ENCODE results near the gene LY6G6C. TPM values are rescaled to one million over a fixed set of nuclear protein-coding genes. Genes with fewer than 3 reads are reported as not detected.

The LY6G6C gene
- total RNA-seq, 4 donors from 2014 or later, result 1.4 TPM; not detected in 3

DNA sequence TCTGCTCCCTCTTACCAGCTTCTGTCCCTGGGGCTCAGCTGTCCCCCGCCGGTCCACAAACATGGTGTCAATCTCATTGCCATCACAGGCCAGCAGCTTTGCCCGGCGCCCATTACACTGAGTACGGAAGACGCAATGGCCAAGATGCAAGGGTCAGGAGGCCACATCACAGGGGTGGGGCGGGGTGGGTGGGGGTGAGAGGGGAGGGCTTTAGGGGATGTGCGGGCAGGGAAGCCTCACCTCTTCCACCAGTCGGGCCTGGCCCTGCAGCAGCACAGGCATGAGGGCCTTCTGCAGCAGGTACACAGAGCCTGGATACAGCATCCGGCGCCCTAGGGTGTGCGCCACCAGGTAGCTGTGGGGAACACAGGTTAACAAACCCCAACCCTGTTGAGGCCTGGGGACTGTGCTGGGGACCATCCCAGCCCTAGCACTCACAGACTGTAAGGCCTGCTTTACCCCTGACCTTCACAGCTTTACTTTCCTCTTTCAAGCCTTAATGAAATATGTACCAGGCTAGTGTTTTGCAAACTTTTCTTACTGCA, 29.9 kb downstream of the LY6G6C start:
- intact Hi-C loops (cut with DNase I; ENCODE audit: low total_unique reads), result no loop called here
- H3K4me3 ChIP-seq, result no peak overlapping the region
- no peak for TF ChIP-seq POLR2A (IDR thresholded peaks at IDR 0.05)
- TF ChIP-seq, protein P1, sequence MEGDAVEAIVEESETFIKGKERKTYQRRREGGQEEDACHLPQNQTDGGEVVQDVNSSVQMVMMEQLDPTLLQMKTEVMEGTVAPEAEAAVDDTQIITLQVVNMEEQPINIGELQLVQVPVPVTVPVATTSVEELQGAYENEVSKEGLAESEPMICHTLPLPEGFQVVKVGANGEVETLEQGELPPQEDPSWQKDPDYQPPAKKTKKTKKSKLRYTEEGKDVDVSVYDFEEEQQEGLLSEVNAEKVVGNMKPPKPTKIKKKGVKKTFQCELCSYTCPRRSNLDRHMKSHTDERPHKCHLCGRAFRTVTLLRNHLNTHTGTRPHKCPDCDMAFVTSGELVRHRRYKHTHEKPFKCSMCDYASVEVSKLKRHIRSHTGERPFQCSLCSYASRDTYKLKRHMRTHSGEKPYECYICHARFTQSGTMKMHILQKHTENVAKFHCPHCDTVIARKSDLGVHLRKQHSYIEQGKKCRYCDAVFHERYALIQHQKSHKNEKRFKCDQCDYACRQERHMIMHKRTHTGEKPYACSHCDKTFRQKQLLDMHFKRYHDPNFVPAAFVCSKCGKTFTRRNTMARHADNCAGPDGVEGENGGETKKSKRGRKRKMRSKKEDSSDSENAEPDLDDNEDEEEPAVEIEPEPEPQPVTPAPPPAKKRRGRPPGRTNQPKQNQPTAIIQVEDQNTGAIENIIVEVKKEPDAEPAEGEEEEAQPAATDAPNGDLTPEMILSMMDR (IDR thresholded peaks at IDR 0.05), result no peak
- no peaks in the 10 kb centered on the region for H3K36me3 ChIP-seq
- no peaks in the 10 kb centered on the region for H3K27me3 ChIP-seq
- H3K9me3 ChIP-seq, result no peaks in the 10 kb centered on the region
- no peak overlapping the region for H3K27ac ChIP-seq
- no peak for DNase-seq
- no peaks in the 10 kb centered on the region for H3K4me1 ChIP-seq

DNA sequence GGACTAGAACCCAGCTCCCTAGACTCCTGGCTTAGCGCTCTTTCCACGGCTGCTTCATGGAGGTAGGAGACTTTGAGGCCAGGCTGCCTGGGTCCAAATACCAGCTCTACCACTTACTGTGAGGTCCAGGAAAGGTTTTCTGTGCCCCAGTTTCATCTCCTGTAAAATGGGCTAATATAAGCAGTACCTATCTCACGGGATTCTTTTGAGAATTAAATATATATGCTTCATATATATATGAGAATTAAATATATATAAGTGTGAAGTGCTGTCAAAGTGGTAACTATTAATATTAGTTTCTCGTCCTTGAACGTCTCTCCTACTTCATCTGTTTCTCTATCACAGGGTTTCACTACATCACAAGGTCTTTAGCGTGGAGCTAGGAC, 30.5 kb downstream of the LY6G6C start:
- Histone ChIP-seq H3K36me3 (no peaks in the 10 kb centered on the region), H3K4me3 (no peak overlapping the region)
- no peak for TF ChIP-seq POLR2A (IDR thresholded peaks at IDR 0.05)
- TF ChIP-seq, protein P1 (IDR thresholded peaks at IDR 0.05), result no peak

DNA sequence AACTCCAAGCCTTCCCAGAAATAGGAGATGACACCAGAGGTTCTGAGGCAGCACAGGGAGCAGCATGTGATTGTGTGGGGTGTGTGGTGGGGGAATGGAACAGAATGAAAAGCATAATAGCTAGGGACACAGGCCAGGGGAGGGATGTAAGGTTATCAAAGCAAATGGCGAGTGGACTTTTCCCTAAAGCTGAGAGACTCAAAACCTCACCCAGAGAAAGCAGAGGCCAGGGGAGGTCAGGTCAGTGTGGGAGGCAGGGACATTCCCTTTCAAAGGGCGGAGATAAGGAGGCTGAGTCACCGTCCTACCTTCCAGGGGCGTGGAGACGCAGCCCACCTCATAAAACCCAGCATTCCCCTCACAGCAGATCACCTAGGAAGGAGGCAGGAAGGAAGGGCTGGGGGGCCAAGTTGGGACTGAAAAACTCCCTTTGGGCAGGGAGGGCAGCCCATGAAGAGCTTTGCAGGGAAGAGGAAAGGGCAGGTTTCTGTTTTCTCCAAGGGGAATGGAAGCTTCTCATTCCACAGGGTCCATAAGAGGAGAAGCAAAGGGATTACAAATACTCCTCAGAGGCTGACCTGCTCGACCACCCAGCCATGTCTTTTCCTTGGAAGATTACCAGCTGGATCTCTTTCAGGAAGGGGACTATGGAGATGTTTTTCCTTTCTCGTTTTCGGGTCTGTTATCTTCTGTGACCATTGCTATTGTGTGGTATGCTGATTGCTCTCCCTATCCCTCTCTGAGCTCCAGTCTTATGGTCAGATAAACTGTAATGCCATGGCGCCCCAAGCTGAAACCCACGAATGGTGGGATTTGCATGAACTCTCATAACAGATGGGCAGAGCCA, 31.1 kb downstream of the LY6G6C start:
- intact Hi-C loops (cut with DNase I; ENCODE audit: low total_unique reads), result no loop called here
- no peak for DNase-seq
- Histone ChIP-seq H3K4me1 (no peaks in the 10 kb centered on the region), H3K27me3 (no peaks in the 10 kb centered on the region), H3K27ac (peak overlapping the region; percentile 40 to 44), H3K36me3 (no peaks in the 10 kb centered on the region), H3K4me3 (no peak overlapping the region), H3K9me3 (no peaks in the 10 kb centered on the region)
- TF ChIP-seq POLR2A (IDR thresholded peaks at IDR 0.05), result no peak
- TF ChIP-seq, protein P1 (IDR thresholded peaks at IDR 0.05), result no peak

More for the DNA sequence above, 30.5 kb downstream of the LY6G6C start:
- intact Hi-C loops (cut with DNase I; ENCODE audit: low total_unique reads), result no loop called here
- DNase-seq, result no peak
- Histone ChIP-seq H3K27me3 (no peaks in the 10 kb centered on the region), H3K4me1 (no peaks in the 10 kb centered on the region), H3K27ac (peak overlapping the region in 1 of 2 donors; percentile 40), H3K9me3 (no peaks in the 10 kb centered on the region)

DNA sequence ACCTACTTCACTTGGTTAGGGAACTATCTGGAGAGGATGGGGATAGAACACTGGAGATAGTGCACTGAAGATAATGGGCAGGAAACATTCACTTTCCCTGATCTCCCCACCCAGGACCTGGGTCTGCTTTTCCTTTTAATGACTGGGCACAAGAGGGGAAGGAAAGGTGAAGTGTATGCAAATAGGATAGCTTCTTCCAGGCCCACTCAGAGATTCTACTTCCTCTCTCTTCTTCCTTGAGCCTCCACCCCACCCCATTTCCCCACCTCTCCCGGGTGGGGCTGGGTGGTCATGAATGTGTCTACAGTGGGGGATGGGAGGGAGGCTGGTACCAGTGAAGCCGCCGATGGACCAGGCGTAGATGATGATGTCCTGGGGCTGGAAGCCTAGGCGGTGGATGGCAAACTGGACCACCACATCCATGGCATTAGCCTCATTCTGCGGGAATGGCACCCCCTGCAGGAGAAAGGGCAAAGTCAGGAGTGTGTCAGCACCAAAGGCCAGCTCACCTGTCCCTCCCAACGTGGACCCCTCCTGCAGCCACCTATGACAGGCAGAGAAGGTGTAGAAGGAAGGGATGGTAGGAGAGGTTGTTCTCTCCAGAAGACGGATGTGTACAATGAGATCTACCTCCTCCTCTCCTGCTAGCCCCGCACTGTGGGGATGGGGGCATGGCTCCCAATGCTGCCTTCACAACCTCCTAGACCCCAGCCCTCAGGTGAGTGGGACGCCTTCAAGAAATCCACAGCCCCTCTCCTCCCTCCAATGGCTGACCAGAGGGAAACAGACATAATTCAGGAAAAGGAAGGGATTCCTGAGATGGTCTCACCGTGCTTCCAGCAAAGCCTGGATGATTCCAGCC, 32.1 kb downstream of the LY6G6C start:
- no peak overlapping the region for H3K4me3 ChIP-seq
- peak overlapping the region; percentile 40 to 44 for H3K27ac ChIP-seq
- intact Hi-C loops (cut with DNase I; ENCODE audit: low total_unique reads), result no loop called here
- H3K4me1 ChIP-seq, result no peaks in the 10 kb centered on the region
- no peaks in the 10 kb centered on the region for H3K36me3 ChIP-seq
- no peaks in the 10 kb centered on the region for H3K27me3 ChIP-seq
- no peak for DNase-seq
- H3K9me3 ChIP-seq, result no peaks in the 10 kb centered on the region
- TF ChIP-seq, protein P1 (IDR thresholded peaks at IDR 0.05), result no peak
